ENCODE measurements around the gene SOD1.
"Not testable (repeated sequence)": the region's sequence is repeated elsewhere in the genome, so short reads cannot be mapped to it uniquely, and the experiment has no call there.

Gene SOD1

GRCh38 chr21:31654821-31655580, 4.5 kb upstream of the SOD1 start:
- DNase-seq: not testable (repeated sequence)

- no peak for DNase-seq
Measured at GRCh38 chr21:31656199-31657095, 3.0 kb upstream of the SOD1 start.

DNA sequence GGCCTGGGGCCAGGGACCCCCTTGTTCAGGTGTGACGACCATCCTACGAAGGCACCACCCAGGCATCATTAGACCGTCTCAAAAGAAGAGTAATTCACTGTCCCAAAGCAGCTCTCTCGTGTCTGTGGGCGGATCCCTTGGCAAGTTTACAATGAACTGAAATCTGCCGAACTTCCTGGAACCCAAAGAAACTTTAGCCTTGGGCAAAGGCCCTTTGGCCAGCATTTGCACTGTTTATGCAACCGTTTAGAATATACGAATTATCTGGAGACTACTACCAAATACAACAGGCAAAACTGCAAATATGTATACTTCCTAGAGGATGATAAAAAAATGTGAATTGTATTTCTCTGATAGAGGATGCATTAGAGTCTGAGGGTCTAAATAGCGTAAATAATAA, 1.4 kb upstream of the SOD1 start:
- no peak for DNase-seq

GRCh38 chr21:31659286-31659535, 282 bp upstream of the SOD1 start:
- DNase-seq: no peak

DNA sequence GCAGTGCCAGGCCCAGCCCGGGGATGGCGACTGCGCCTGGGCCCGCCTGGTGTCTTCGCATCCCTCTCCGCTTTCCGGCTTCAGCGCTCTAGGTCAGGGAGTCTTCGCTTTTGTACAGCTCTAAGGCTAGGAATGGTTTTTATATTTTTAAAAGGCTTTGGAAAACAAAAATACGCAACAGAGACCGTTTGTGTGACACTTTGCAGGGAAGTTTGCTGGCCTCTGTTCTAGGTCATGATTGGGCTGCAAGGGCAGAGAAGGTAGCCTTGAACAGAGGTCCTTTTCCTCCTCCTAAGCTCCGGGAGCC, 719 bp downstream of the SOD1 start:
- DNase-seq: peak in 2 of 56 donors; percentile 44 to 46

GRCh38 chr21:31660591-31660990, 1.1 kb downstream of the SOD1 start:
- no peak for DNase-seq

DNA sequence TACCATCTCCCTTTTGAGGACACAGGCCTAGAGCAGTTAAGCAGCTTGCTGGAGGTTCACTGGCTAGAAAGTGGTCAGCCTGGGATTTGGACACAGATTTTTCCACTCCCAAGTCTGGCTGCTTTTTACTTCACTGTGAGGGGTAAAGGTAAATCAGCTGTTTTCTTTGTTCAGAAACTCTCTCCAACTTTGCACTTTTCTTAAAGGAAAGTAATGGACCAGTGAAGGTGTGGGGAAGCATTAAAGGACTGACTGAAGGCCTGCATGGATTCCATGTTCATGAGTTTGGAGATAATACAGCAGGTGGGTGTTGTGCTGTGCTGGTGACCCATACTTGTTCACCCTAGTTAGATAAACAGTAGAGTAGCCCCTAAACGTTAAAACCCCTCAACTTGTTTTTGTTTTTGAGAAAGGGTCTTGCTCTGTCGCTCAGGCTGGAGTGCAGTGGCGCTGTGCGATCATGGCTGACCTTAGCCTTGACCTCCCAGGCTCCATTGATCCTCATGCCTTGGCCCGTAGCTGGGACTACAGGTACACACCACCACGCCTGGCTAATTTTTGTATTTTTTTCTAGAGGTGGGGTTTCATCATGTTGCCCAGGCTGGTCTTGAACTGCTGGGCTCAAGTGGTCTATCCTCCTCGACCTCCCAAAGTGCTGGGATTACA, 4.2 kb downstream of the SOD1 start:
- no peak for DNase-seq

DNA sequence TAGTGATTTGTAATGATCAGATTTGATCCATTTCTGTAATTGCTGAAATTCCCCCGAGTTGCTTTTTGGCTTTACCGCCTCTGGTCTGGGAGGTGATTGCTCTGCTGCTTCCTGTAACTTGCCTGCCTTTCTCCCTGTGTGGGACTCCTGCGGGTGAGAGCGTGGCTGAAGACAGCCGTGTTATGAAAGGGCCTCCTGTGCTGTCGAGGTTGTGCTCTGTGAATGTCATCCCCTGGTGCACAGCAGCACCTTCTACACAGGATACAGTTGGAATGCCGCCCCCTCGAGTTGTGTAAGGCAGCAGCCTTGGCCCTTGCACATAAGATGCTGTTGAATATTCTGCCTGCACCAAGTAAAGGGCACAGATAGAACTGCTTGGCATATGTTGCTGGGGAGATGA, 5.9 kb downstream of the SOD1 start:
- DNase-seq: peak in 27 of 56 donors; percentile 2 to 62 (median 22)

GRCh38 chr21:31665869-31666268, 6.4 kb downstream of the SOD1 start:
- not testable (repeated sequence) for DNase-seq

- no peak for DNase-seq
Measured at GRCh38 chr21:31666445-31667010, 7.0 kb downstream of the SOD1 start.

- DNase-seq: no peak
Measured at GRCh38 chr21:31667132-31667531, 7.6 kb downstream of the SOD1 start.

DNA sequence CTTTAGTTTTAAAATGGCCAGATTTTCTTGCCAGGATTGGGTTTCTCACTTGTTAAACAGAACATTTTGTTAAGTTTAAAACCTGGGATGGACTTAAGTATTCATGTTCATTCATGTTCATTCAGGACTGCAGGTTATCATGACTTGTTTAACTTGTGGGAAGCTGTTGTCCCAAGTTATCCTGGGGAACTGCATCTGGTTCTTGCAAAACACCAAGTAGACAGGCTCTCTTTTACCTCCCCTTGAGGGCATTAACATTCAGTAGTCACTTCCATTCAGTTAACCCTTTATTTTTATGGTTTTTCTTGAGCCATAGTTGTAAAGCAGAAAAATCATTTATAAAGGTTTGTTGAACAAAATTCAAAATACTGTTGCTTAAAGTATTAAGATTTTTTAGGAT, 8.1 kb downstream of the SOD1 start:
- DNase-seq: no peak

GRCh38 chr21:31668651-31669491, 9.4 kb downstream of the SOD1 start:
- no peak for DNase-seq

- no peak for DNase-seq
Measured at GRCh38 chr21:31670070-31670469, 10.6 kb downstream of the SOD1 start.

DNA sequence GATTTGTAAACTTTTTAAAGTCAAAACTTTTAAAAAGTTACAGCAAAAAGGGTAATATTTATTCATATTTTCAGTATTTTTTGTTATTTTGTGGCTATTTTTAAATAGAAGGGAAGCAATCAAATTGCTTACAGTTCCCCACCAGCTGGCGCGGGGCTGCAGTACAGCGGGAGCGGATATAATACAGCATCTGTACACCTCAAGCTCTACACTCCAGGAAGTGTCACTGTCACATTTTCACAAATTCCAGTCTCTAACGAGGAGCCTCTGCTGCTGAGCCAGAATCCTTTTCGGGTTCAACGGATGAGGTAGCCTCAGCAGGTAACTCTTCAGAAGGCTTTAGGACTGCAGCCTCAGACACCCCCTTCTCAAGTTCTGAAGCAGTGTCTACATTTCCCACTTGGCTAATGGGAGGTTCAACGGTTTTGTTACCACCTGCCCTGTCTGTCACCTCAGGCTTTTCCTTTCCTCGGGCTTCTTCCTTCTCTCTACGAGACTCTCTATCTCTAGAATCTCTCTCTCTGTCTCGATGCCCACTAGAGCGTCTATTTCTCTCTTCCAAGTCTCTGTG, 11.7 kb downstream of the SOD1 start:
- DNase-seq: no peak

DNA sequence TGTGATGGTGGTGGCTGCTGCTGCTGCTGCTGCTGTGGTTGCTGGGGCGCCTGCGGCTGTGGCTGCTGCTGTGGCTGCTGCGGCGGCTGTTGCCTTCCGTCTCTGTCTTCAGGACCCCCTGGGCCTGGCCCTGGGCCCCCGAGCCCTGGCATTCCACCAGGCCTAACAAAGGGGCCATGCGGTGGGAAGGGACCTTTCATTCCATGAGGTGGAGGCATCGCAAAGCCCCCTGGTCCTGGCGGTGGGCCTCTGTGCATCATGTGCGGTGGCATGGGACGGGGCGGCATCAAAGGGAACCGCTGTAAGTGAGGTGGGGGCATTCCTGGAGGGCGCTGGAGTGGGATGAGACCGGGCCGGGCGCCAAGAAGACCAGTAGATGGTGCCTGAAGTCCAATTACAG, 12.4 kb downstream of the SOD1 start:
- no peak for DNase-seq

- no peak for DNase-seq
Measured at GRCh38 chr21:31673321-31673912, 13.9 kb downstream of the SOD1 start.

DNA sequence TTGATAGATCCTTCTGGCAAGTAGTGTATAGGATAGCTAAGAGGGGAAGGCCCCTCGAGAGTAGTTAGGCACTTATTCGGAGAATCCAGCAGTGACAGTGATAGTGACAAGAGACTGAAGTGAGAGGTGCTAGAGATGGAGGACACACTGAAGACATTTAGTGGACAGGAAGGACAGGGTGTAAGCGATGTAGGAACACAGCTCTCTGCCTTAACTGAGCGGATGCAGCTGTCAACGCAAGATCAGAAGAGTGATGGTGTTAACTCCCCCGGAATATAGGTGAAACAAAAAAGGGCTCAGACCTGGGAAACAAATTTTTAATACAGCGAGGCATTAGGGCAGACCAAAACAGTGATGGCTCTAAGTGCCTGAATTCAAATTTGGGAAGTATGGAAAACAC, 15.8 kb downstream of the SOD1 start:
- DNase-seq: no peak

- no peak for DNase-seq
Measured at GRCh38 chr21:31675960-31676359, 16.5 kb downstream of the SOD1 start.

DNA sequence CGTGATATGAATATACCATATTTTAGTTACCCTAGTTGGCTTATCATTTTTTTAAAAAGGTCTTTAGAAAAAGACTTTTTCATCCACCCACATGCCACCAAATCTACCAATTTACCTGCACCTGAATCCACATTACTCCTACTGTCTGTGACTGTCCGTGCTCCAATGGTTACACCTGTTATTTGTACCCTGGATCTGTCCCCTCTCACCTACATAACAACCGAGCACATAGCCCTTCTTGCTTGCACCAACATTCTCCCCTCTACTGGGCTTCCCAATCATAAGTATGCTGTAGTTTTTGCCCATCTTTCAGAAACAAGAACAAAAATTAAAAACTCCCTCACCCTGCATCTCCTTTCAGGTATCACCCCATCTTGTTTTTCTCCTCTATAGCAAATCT, 17.6 kb downstream of the SOD1 start:
- DNase-seq: no peak

GRCh38 chr21:31678478-31678877, 19.0 kb downstream of the SOD1 start:
- DNase-seq: no peak

Measured in nucleus accumbens (tissue), 56 donors.